ENCODE measurements around the gene TNFRSF1B. TPM values are rescaled to one million over a fixed set of nuclear protein-coding genes. Genes with fewer than 3 reads are reported as not detected.
A peak's percentile ranks its signal among the peaks of the same experiment; 100 is the strongest.

Gene TNFRSF1B
- total and polyA plus RNA-seq, 2 of the 8 experiments (the other 6 are each of a cell fraction or from before 2014, with no cell fraction given): 1.7 to 2.9 TPM

- POLR2A ChIA-PET (ENCODE audit: partially characterized antibody): interaction anchor here (1.0 kb wide), 1 partner anchor 65 kb away, joined by 3 read pairs; no protein-coding TSS in a partner anchor
- H3K18ac ChIP-seq (ENCODE audit: extremely low read depth, low read length): no peak overlapping the region
- no peak overlapping the region for H2BK5ac ChIP-seq (ENCODE audit: low read depth, low read length)
- no peaks in the 10 kb centered on the region; a peak in 1 of 4 replicates for H3K9me3 ChIP-seq (ENCODE audit: insufficient read depth in 2 of 2, low read depth in 1 of 2, low read length in 1 of 2)
- 89% methylated on average over 6 of the region's 6 CpGs; no CpG with 5 or more reads in 1 of the 2 experiments for WGBS, 2 experiments (ENCODE audit: extremely low coverage in 1 of 2, insufficient coverage in 1 of 2, insufficient read length in 1 of 2, insufficient replicate concordance in 2 of 2, low coverage in 1 of 2, low lambda C conversion rate in 2 of 2, missing lambda C conversion rate in 1 of 2)
- DNase-seq (ENCODE audit: low read depth in 1 of 2, low spot score in 2 of 2) (no peak), FAIRE-seq (no peak)
- H3K56ac ChIP-seq (replicated peaks; ENCODE audit: insufficient read length, low read depth, low read length): no peak overlapping the region
- H2BK120ac ChIP-seq (replicated peaks; ENCODE audit: low read depth, low read length): no peak overlapping the region
- H3K23ac ChIP-seq (ENCODE audit: insufficient read length): no peak overlapping the region
- H3K79me2 ChIP-seq (ENCODE audit: control insufficient read depth in 1 of 2, insufficient read depth in 2 of 2, low read length in 2 of 2): no peaks in the 10 kb centered on the region
- H3K14ac ChIP-seq (ENCODE audit: insufficient read length): no peak overlapping the region
- no peak overlapping the region for H3K4me3 ChIP-seq (ENCODE audit: extremely low read depth in 1 of 4, insufficient read depth in 2 of 4, low read depth in 3 of 4, low read length in 4 of 4)
- no peak overlapping the region for H3K27ac ChIP-seq (ENCODE audit: low read depth, low read length)
- H4K91ac ChIP-seq (replicated peaks; ENCODE audit: insufficient read length, low read length): no peak overlapping the region
- no peak overlapping the region for H2AK5ac ChIP-seq (ENCODE audit: low read depth, low read length)
- H2BK15ac ChIP-seq (ENCODE audit: low read length): no peak overlapping the region
- H3K79me1 ChIP-seq (ENCODE audit: low read depth, low read length): no peaks in the 10 kb centered on the region
- no peak overlapping the region for H2AFZ ChIP-seq (ENCODE audit: low read length)
- H4K8ac ChIP-seq (ENCODE audit: extremely low read depth, insufficient read depth, low read length): no peak overlapping the region
- no peak overlapping the region for H2BK20ac ChIP-seq (ENCODE audit: low read length)
- H3K27me3 ChIP-seq (replicated peaks in 1 of 4; ENCODE audit: control insufficient read depth in 3 of 4, extremely low read depth in 1 of 4, insufficient read depth in 3 of 4, low read length in 3 of 4): peaks cover 0 to 2% (median 0%) of the 10 kb centered on the region in 4 experiments; a peak in 1 of 7 replicates
- H3K36me3 ChIP-seq (ENCODE audit: control insufficient read depth in 2 of 4, insufficient read depth in 4 of 4, low read length in 3 of 4): no peaks in the 10 kb centered on the region
- TF ChIP-seq KDM5A (IDR thresholded peaks at IDR 0.05; ENCODE audit: low read length) (no peak), YY1 (IDR thresholded peaks at IDR 0.05; ENCODE audit: low read depth, low read length) (0 out of 2 replicates have a peak, but pooled peaks have one; percentile 43)
- H3K23me2 ChIP-seq (ENCODE audit: low read depth, low read length): no peaks in the 10 kb centered on the region
- H4K5ac ChIP-seq (ENCODE audit: insufficient read length, low read depth, low read length): no peak overlapping the region
- no peak overlapping the region for H3K4me2 ChIP-seq (ENCODE audit: insufficient read depth in 1 of 2, low read depth in 2 of 2, low read length in 2 of 2)
- no peak overlapping the region for H3K4ac ChIP-seq (replicated peaks; ENCODE audit: insufficient read length, low read depth, low read length)
- no peaks in the 10 kb centered on the region for H4K20me1 ChIP-seq (replicated peaks in 1 of 2; ENCODE audit: control insufficient read depth in 1 of 2, insufficient read depth in 2 of 2, low read length in 2 of 2)
- no peak overlapping the region for H2BK12ac ChIP-seq (ENCODE audit: low read depth, low read length)
- H3K9ac ChIP-seq (replicated peaks in 1 of 4; ENCODE audit: extremely low read depth in 1 of 4, low read depth in 3 of 4, low read length in 3 of 4): no peak overlapping the region
- peaks cover 0 to 5% (median 3%) of the 10 kb centered on the region in 4 experiments; a peak in 5 of 7 replicates for H3K4me1 ChIP-seq (replicated peaks in 1 of 4; ENCODE audit: control insufficient read depth in 3 of 4, insufficient read depth in 4 of 4, low read length in 3 of 4)
- CTCF ChIA-PET (ENCODE audit: partially characterized antibody): interaction anchor here (0.9 to 9.2 kb wide), 8 partner anchors 12 to 94 kb away, joined by 3 to 79 read pairs (median 6); no protein-coding TSS in a partner anchor
Measured at GRCh38 chr1:12149791-12150175, 17.0 kb upstream of the TNFRSF1B start.

All from H1 (cell line).